Measurements from ENCODE around the gene TIAM2. TPM values are rescaled to one million over a fixed set of nuclear protein-coding genes. Genes with fewer than 3 reads are reported as not detected.
A peak's percentile ranks its signal among the peaks of the same experiment; 100 is the strongest.

TIAM2 gene
- total RNA-seq, 4 donors from 2014 or later: 25.7 to 77.1 (median 56.6) TPM

DNA sequence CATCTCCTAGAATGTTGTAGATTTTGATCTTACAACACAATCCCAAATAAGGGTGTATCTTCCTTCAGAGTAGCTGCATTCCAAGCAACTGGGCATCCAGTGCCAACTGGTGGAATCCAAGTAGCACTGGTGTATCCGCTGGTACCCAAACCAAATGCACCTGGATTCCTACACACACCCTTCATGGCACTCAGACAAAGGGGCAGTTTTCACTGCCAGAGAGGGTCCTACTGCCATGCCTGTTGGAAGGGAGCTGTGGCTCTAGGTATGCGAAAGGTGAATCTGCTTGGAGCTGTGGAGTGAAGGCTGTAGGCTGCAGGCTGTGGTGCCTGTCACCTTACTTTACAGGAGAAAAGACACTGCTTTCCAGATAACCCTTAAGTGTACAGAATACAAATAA is 251.7 kb downstream of the TIAM2 start:
- Histone ChIP-seq H3K27ac (no peak overlapping the region), H3K4me1 (peaks cover 0 to 5% of the 10 kb centered on the region in 2 donors), H3K36me3 (no peaks in the 10 kb centered on the region), H3K9me3 (no peaks in the 10 kb centered on the region), H3K4me3 (no peak overlapping the region), H3K27me3 (no peaks in the 10 kb centered on the region)
- no peak for DNase-seq
- no peak for TF ChIP-seq POLR2A (IDR thresholded peaks at IDR 0.05)
- TF ChIP-seq, protein P1, sequence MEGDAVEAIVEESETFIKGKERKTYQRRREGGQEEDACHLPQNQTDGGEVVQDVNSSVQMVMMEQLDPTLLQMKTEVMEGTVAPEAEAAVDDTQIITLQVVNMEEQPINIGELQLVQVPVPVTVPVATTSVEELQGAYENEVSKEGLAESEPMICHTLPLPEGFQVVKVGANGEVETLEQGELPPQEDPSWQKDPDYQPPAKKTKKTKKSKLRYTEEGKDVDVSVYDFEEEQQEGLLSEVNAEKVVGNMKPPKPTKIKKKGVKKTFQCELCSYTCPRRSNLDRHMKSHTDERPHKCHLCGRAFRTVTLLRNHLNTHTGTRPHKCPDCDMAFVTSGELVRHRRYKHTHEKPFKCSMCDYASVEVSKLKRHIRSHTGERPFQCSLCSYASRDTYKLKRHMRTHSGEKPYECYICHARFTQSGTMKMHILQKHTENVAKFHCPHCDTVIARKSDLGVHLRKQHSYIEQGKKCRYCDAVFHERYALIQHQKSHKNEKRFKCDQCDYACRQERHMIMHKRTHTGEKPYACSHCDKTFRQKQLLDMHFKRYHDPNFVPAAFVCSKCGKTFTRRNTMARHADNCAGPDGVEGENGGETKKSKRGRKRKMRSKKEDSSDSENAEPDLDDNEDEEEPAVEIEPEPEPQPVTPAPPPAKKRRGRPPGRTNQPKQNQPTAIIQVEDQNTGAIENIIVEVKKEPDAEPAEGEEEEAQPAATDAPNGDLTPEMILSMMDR (IDR thresholded peaks at IDR 0.05): no peak
- intact Hi-C loops (cut with DNase I; ENCODE audit: low total_unique reads): loop anchor here (10.0 kb wide), 1 partner anchor 72 kb away; no protein-coding TSS in a partner anchor

DNA sequence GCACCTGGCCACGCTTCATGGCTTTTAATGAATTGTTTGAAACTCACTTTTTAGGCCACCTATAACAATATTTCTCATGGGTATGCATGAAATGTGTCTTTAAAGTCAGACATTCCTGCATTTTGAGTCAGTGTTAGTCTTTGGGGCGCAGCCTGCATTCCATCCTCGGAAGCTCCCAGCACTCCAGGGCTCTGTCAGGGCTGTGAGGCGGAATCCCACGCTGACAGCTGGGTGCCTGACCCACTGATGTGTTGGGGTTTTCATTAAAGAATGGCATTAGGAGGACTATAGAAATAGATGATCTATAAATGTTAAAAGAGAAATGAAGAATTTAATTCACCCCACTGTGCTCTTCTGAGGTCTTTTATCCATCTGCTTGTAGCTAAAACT is 252.5 kb downstream of the TIAM2 start:
- peak overlapping the region; percentile 55 to 62 for H3K27ac ChIP-seq
- peaks cover 0 to 5% of the 10 kb centered on the region in 2 donors for H3K4me1 ChIP-seq
- TF ChIP-seq, protein P1 (IDR thresholded peaks at IDR 0.05): no peak
- no peak for TF ChIP-seq POLR2A (IDR thresholded peaks at IDR 0.05)
- no peaks in the 10 kb centered on the region for H3K27me3 ChIP-seq
- no peak overlapping the region for H3K4me3 ChIP-seq
- no peaks in the 10 kb centered on the region for H3K36me3 ChIP-seq
- no peaks in the 10 kb centered on the region for H3K9me3 ChIP-seq
- intact Hi-C loops (cut with DNase I; ENCODE audit: low total_unique reads): loop anchor here (10.0 kb wide), 1 partner anchor 73 kb away; no protein-coding TSS in a partner anchor
- no peak for DNase-seq

DNA sequence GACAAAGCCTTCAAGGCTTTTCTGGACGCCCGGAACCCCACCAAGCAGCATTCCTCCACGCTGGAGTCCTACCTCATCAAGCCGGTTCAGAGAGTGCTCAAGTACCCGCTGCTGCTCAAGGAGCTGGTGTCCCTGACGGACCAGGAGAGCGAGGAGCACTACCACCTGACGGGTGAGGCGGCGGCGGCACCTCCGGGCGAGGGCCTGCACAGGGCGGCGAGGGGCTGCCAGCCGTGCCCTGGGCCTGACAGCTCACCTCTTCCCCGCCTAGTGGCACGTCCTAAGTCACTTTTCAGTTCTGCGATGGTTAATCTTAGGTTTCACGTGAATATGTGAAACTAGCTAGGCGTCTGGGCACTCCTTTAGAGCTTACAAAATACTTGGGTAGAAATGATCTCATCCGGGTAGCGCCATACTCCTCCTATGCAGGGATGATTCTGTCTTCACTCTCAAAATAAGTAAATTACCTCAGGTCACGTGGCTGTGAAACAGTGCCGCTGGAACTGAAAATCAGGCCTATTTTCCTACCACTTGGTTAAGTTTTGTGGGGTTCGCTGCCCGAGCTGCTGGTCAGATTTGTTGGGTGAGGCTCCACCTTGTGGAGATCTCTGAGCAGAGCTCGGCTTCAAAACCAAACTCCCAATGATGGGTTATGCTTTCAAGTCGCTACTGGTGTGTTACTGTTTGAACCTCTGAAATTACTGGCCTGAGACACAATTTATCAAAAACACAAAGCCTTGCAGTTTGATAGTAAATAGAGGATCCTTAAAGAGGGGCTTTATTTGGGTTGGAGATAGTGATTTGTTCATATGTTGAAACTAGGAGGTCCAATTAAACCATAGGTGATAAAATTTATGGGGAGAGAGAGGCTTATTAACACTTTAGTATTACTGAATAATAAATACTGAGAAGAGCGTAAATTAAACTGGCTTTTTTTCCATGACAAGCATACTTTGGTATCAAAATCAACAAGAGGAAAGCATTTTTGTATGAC is 253.2 kb downstream of the TIAM2 start:
- no peaks in the 10 kb centered on the region for H3K9me3 ChIP-seq
- peak; percentile 64 to 75 for DNase-seq
- H3K4me1 ChIP-seq: peaks cover 0 to 5% of the 10 kb centered on the region in 2 donors
- no peaks in the 10 kb centered on the region for H3K36me3 ChIP-seq
- intact Hi-C loops (cut with DNase I; ENCODE audit: low total_unique reads): loop anchor here (10.0 kb wide), 1 partner anchor 74 kb away; no protein-coding TSS in a partner anchor
- H3K4me3 ChIP-seq: no peak overlapping the region
- no peaks in the 10 kb centered on the region for H3K27me3 ChIP-seq
- TF ChIP-seq POLR2A (IDR thresholded peaks at IDR 0.05): no peak
- TF ChIP-seq, protein P1 (IDR thresholded peaks at IDR 0.05): peak; percentile 67 to 73 (median 68)
- peak overlapping the region; percentile 55 to 62 for H3K27ac ChIP-seq

DNA sequence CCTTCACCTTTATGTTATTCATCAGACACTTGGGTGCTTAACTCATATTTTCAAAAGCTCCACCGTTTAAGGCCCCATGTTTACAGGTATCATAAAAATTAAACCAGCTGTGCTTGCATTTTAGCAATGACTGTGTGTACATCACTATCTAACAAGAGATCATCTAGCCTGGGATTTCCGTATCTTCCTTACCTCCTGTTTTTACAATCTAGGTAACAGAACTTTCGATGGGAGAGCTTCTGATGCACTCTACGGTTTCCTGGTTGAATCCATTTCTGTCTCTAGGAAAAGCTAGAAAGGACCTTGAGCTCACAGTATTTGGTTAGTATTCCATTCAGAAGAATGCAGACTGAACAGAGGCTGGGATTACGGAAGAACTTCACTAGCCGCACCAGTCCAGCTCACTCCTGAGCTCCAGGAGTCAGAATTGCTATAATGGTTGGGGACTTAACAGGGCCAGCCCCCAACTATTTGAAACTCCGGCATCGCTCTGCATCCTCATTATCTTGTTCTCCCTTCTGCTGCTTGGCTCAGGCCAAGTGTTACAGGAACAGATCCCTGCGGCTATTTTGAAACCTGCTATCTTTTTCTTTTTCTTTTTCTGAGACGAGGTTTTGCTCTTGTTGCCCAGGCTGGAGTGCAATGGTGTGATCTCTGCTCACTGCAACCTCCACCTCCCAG is 255.7 kb downstream of the TIAM2 start:
- intact Hi-C loops (cut with DNase I; ENCODE audit: low total_unique reads): no loop called here
- no peak for TF ChIP-seq POLR2A (IDR thresholded peaks at IDR 0.05)
- TF ChIP-seq, protein P1 (IDR thresholded peaks at IDR 0.05): no peak
- H3K36me3 ChIP-seq: no peaks in the 10 kb centered on the region
- no peaks in the 10 kb centered on the region for H3K9me3 ChIP-seq
- no peak for DNase-seq
- peaks cover 0 to 5% of the 10 kb centered on the region in 2 donors for H3K4me1 ChIP-seq
- no peaks in the 10 kb centered on the region for H3K27me3 ChIP-seq
- no peak overlapping the region for H3K27ac ChIP-seq
- no peak overlapping the region for H3K4me3 ChIP-seq

Data from uterus (tissue), 4 donors.